NCI-H2107 (cell line): ENCODE measurements around the gene UBTF.
A peak's percentile ranks its signal among the peaks of the same experiment; 100 is the strongest.
"Not testable (repeated sequence)": the region's sequence is repeated elsewhere in the genome, so short reads cannot be mapped to it uniquely, and the experiment has no call there.

Experiments
- DNase-seq: peaks from one replicate; lab custom pipeline; 2025; lab: John Stamatoyannopoulos, UW

The UBTF gene

GRCh38 chr17:44247876-44248736, 28.6 kb upstream of the UBTF start:
- DNase-seq = no peak

- no peak for DNase-seq
Measured at GRCh38 chr17:44247440-44247841, 28.0 kb upstream of the UBTF start.

- no peak for DNase-seq
Measured at GRCh38 chr17:44241106-44241624, 21.7 kb upstream of the UBTF start.

GRCh38 chr17:44237886-44238285, 18.4 kb upstream of the UBTF start:
- not testable (repeated sequence) for DNase-seq

GRCh38 chr17:44236444-44236991, 17.0 kb upstream of the UBTF start:
- no peak for DNase-seq

- DNase-seq = no peak
Measured at GRCh38 chr17:44235583-44235936, 16.1 kb upstream of the UBTF start.

- DNase-seq = no peak
Measured at GRCh38 chr17:44233582-44233981, 14.1 kb upstream of the UBTF start.

- DNase-seq = no peak
Measured at GRCh38 chr17:44232061-44232460, 12.6 kb upstream of the UBTF start.

- no peak for DNase-seq
Measured at GRCh38 chr17:44230140-44230539, 10.7 kb upstream of the UBTF start.

- DNase-seq = no peak
Measured at GRCh38 chr17:44229090-44229489, 9.6 kb upstream of the UBTF start.

GRCh38 chr17:44223541-44224071, 4.1 kb upstream of the UBTF start:
- no peak for DNase-seq

GRCh38 chr17:44222112-44222869, 2.8 kb upstream of the UBTF start:
- peak; percentile 24 for DNase-seq

- no peak for DNase-seq
Measured at GRCh38 chr17:44221862-44222111, 2.3 kb upstream of the UBTF start.

- DNase-seq = peak; percentile 35
Measured at GRCh38 chr17:44221084-44221861, 1.8 kb upstream of the UBTF start.

- DNase-seq = peak; percentile 19
Measured at GRCh38 chr17:44220213-44221083, 973 bp upstream of the UBTF start.

- peak; percentile 37 for DNase-seq
Measured at GRCh38 chr17:44219108-44219615, 313 bp downstream of the UBTF start.

- DNase-seq = peak; percentile 65
Measured at GRCh38 chr17:44218344-44219107, 949 bp downstream of the UBTF start.

- DNase-seq = no peak
Measured at GRCh38 chr17:44217738-44218343, 1.6 kb downstream of the UBTF start.

GRCh38 chr17:44216694-44217093, 2.8 kb downstream of the UBTF start:
- DNase-seq = no peak

- DNase-seq = no peak
Measured at GRCh38 chr17:44216173-44216572, 3.3 kb downstream of the UBTF start.
